ENCODE measurements around the gene PDZD4. TPM values are rescaled to one million over a fixed set of nuclear protein-coding genes. Genes with fewer than 3 reads are reported as not detected.

The PDZD4 gene
- total RNA-seq, 1 donor from 2014 or later, result 3.1 TPM

DNA sequence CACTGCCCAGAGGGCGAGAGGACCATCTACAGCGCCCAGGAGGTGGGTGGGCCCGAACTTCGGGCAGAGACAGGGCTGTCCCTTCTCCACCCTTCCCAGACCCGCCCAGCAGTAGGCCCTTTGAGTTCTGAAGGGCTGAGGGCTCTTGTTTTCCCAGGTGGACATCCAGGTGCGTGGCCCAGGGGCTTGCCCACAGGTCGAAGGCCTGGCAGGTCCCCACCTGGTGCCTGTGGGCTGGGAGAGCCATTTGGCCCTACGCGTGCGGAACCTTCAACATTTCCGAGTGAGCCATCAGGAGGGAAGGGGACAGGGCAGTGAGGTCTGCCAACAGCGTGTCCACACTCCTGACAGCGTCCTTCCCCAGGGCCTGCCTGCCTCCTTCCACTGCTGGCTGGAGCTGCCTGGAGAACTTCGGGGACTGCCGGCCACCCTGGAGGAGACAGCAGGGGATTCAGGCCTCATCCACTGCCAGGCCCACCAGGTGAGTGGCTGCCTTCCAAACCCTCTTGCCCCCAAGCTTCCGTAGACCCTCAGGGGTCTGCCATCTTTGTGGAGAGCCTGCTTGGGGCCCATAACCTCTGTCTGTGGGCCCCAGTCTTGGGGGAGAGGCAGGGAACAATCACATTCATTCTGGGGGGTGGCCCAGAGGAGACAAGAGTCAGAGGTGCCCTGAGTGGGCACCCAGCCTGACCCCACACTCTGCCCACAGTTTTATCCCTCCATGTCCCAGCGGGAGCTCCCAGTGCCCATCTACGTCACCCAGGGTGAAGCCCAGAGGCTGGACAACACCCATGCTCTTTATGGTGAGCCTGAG is 59.5 kb downstream of the PDZD4 start:
- DNase-seq, result no peak

DNA sequence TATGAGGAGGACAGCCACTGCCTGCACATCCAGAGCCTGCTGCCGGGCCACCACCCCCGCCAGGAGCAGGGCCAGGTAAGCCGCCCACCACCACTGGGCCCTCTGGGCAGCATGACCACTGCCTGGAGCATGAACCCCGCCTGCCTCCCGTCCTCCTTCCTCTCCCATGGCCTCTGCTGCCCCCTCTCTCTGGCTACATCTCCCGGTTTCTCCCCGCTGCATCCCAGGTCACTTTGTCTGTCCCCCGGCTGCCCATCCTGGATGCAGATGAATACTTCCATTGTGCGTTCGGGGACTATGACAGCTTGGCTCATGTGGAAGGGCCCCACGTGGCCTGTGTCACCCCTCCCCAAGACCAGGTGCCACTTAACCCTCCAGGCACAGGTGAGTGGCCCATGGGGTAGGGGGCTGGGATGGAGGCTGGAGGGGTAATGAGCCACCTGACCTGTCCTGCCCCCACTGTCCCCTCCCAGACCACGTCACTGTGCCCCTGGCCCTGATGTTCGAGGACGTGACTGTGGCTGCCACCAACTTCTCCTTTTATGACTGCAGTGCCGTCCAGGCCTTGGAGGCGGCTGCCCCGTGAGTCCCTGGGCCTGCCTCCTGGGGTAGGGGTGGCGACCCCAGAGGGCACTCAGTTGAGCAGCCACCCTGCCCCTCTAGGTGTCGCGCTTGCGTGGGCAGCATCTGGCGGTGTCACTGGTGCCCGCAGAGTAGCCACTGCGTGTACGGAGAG is 60.3 kb downstream of the PDZD4 start:
- DNase-seq, result no peak

- DNase-seq, result no peak
Measured at GRCh38 chrX:153769158-153769864, 61.0 kb downstream of the PDZD4 start.

DNA sequence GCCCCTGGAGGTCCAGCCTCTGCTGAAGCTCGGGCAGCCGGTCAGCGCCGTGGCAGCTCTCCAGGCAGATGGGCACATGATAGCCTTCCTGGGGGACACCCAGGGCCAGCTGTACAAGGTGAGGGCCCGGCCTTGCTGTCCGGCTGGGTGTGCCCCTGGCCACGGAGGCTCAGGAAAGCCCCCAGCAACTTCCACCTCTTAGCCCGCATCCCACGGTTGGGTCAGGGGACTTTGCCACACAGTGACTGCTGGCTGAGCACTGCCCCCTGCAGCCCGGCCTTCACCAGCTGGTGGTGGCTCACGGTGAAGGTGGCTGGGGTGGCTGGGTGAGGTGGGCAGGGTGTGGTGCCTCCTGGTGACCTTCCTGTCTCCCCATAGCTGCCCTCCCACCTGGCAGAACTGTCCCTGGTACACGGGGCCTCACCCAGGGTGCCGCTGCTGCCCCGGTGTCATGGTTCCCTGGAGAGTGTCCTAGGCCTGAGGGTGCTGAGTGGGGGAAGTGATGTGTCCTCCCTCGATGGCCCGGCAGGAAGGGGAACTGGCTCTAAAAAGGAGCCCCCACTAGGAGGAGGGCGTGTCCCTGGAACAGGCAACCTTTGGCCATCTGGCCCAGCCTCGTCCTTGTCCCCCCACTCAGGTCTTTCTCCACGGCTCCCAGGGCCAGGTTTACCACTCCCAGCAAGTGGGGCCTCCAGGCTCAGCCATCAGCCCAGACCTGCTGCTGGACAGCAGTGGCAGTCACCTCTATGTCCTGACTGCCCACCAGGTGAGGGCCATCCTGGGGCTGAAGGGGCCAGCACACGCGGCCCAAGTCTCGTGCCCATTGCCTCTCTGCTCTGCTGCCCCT is 61.8 kb downstream of the PDZD4 start:
- no peak for DNase-seq

DNA sequence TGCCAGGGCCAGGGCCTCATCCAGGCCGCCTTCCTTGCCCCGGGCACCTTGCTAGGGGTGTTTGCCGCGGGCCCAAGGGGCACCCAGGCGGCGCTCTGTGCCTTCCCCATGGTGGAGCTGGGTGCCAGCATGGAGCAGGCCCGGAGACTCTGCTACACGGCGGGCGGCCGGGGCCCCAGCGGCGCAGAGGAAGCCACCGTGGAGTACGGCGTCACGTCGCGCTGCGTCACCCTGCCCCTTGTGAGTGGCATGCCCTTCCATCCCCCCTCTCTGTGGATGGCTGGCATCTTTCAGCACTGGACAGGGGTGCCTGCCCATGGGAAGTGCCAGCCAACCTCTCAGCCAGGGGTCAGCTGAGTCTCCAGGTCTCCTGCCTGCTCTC is 62.7 kb downstream of the PDZD4 start:
- no peak for DNase-seq

DNA sequence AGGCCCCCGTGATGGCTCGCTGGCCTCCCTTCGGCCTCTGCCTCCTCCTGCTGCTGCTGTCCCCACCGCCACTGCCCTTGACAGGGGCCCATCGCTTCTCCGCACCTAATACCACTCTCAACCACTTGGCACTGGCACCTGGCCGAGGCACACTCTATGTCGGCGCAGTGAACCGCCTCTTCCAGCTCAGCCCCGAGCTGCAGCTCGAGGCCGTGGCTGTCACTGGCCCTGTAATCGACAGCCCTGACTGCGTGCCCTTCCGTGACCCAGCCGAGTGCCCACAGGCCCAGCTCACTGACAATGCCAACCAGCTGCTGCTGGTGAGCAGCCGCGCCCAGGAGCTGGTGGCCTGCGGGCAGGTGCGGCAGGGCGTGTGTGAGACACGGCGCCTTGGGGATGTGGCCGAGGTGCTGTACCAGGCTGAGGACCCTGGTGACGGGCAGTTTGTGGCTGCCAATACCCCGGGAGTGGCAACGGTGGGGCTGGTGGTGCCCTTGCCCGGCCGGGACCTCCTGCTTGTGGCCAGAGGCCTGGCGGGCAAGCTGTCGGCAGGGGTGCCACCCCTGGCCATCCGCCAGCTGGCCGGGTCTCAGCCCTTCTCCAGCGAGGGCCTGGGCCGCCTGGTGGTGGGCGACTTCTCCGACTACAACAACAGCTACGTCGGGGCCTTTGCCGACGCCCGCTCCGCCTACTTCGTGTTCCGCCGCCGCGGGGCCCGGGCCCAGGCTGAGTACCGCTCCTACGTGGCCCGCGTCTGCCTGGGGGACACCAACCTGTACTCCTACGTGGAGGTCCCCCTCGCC is 63.3 kb downstream of the PDZD4 start:
- no peak for DNase-seq

GRCh38 chrX:153766098-153766817 is 64.1 kb downstream of the PDZD4 start:
- DNase-seq, result no peak

GRCh38 chrX:153765138-153766079 is 64.9 kb downstream of the PDZD4 start:
- no peak for DNase-seq

DNA sequence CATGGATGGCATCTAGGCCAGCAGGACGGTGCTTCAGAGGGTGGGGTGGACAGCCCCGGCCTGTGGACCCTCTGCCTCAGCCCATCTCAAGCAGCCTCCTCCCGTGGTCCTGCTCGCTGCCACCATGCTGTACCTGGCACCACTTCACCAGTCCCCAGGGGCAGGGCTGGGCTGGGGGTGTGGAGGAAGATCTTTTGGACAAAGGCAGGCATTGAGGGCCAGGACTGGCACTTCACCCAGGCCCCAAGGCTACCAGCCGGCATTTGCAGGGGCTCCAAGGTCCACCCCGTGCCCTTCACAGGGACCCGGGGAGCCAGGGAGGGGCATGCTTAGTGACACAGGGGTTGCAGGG is 65.6 kb downstream of the PDZD4 start:
- no peak for DNase-seq

GRCh38 chrX:153763989-153764755 is 66.2 kb downstream of the PDZD4 start, which contains the start of gene PLXNB3:
Gene PLXNB3 (plus strand): TSS chrX:153764249. CDS start chrX:153765536, 1,287 bp downstream.
- DNase-seq, result no peak

DNA sequence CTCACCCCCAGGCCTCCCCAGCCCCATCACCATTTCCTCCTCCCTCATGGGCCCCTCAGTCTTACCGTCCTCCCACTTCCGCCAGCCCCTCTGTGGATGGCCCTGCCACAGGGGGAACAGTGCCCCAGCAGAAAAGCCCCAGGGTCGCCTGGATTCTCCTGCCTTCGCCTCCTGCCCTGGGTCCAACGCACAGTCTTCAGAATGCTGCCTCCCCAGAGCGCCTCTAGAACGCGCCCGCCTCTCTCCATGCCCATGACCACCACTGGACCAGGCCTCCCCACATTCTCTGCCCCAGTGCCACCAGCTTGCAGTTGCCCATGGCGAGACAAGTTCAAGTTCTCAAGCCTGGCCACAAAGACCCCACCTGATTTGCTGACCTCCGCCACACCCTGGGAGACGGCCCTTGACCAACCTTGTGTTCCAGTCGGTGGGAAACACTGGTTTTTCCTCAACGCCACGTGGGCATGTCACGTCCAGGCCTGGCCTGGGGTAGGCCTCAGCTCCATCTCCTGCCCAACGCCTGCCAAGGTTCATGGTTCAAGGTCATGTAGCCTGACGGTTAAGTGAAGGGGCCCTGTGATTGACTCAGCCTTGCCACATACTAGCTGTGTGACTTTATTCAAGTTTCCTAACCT is 66.9 kb downstream of the PDZD4 start:
- no peak for DNase-seq

DNA sequence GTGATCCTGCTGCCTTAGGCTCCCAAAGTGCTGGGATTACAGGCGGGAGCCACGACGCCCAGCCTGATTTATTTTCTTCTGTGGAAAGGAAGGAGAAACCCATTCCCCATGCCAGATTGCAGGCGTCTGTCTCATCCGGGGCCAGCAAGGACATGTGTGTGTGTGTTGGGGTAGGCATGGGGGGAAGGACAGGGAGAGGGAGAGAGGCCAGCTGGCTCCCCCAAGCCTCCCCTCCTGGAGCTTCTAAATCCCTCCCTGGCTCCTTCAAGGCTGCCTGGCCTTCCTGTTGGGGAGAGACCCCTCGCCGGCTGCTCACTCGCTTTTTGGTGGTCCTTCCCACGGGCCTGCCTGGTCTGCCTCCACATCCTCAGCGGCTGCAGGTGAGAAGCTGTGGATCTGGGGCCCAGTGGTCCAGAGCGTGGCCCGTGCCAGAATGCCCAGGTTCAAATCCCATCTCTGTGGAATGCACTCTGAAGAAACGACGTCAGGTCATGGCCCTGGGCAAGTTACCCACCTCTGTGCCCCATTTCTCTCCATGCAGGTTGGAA is 67.6 kb downstream of the PDZD4 start:
- DNase-seq, result no peak

DNA sequence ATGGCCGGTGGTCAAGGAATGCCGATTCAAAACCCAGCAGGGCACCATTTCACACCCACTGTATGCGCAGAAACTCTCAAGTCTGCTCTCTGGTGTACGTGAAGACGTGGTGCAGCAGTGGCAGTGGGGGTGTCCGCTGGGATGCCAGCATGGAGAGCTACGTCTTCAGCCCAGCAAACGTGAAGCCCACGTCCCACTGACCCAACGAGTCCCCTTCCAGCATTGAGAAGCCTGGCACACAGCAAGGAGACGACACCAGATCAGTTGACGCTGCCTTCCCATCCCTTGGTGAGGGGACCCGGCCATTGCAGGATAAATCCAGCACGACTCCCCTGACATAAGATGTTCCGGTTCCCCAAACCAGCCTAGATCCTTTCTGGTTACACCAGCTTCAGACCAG is 68.5 kb downstream of the PDZD4 start:
- DNase-seq, result no peak

DNA sequence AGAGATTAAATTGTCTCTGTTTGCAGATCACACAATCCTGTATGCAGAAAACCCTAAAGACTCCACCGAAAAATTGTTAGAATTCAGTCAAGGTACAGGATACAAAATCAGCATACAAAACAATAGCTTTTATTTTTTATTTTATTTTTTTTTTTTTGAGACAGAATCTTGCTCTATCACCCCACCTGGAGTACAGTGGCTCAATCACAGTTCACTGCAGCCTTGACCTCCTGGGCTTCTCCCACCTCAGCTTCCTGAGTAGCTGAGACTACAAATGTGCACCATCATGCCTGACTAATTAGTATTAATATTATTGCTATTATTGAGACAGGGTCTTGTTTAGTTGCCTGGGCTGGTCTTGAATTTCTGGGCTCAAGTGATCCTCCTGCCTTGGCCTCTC is 75.2 kb downstream of the PDZD4 start:
- no peak for DNase-seq
